ENCODE data around the gene IER2.
"Not testable (repeated sequence)": the region's sequence is repeated elsewhere in the genome, so short reads cannot be mapped to it uniquely, and the experiment has no call there.

Gene IER2

DNA sequence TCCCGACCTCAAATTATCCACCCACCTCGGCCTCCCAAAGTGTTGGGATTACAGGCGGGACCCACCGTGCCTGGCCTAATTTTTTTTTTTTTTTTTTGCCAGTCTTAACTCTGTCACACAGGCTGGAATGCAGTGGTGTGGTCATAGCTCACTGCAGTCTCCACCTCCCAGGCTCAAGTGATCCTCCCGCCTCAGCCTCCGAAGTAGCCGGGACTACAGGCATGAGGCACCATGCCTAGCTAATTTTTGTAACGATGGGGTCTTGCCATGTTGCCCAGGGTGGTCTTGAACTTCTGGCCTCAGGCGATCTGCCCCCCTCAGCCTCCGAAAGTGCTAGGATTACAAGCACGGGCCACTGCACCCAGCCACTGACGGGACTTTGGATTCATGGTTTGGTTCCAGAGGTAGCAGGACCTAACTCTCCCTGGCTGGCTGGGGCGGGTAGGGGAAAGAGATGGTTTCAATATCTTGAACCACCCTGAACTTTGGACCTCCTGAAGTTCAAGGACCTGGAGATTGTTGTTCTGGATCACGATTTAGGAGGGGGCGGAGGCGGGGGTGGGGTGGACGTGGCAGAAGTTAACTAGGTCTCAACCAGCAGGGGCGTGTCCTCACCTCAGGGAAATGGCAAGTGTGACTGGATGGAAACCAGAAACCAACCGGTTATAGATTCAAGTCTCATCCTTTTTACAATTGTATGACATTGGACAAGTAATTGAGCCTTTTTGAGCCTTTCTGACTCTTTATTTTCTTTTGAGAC is 40.8 kb downstream of the IER2 start:
- H3K9ac ChIP-seq = no peak overlapping the region
- TF ChIP-seq, protein P1, sequence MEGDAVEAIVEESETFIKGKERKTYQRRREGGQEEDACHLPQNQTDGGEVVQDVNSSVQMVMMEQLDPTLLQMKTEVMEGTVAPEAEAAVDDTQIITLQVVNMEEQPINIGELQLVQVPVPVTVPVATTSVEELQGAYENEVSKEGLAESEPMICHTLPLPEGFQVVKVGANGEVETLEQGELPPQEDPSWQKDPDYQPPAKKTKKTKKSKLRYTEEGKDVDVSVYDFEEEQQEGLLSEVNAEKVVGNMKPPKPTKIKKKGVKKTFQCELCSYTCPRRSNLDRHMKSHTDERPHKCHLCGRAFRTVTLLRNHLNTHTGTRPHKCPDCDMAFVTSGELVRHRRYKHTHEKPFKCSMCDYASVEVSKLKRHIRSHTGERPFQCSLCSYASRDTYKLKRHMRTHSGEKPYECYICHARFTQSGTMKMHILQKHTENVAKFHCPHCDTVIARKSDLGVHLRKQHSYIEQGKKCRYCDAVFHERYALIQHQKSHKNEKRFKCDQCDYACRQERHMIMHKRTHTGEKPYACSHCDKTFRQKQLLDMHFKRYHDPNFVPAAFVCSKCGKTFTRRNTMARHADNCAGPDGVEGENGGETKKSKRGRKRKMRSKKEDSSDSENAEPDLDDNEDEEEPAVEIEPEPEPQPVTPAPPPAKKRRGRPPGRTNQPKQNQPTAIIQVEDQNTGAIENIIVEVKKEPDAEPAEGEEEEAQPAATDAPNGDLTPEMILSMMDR (IDR thresholded peaks at IDR 0.05) = no peak
- H3K27ac ChIP-seq = no peak overlapping the region
- H3K79me2 ChIP-seq = no peaks in the 10 kb centered on the region
- H3K4me2 ChIP-seq (ENCODE audit: low read length) = no peak overlapping the region
- H3K27me3 ChIP-seq (ENCODE audit: control insufficient read depth, insufficient read depth, low read length) = no peaks in the 10 kb centered on the region
- H3K4me1 ChIP-seq = no peaks in the 10 kb centered on the region
- no peak overlapping the region for H3K4me3 ChIP-seq (ENCODE audit: low read depth, low read length)
- H3K9me3 ChIP-seq (ENCODE audit: control insufficient read depth, low read length) = no peaks in the 10 kb centered on the region
- H3K36me3 ChIP-seq (ENCODE audit: control insufficient read depth, insufficient read depth, low read length) = no peaks in the 10 kb centered on the region
- H2AFZ ChIP-seq = no peak overlapping the region

DNA sequence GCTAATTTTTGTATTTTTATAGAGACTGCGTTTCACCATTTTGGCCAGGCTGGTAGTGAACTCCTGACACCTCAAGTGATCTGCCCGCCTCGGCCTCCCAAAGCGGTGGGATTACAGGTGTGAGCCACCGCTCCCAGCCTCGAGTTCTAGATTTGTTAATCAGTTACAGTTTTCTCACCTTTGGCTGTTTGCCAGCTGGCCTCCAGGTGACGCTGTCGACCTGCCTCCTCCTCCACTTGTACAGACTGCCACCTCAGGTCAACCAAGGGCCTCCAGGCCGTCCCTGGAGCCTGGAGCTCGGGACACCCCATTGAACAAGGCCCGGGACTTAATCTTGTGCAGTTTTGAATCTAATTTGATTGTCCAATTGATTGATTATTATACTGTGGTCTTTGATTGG is 45.5 kb downstream of the IER2 start:
- H3K27me3 ChIP-seq (ENCODE audit: control insufficient read depth, insufficient read depth, low read length) = no peaks in the 10 kb centered on the region
- no peak overlapping the region for H3K9ac ChIP-seq
- H2AFZ ChIP-seq = peak overlapping the region; percentile 56
- H3K79me2 ChIP-seq = no peaks in the 10 kb centered on the region
- no peak overlapping the region for H3K4me2 ChIP-seq (ENCODE audit: low read length)
- no peaks in the 10 kb centered on the region for H3K9me3 ChIP-seq (ENCODE audit: control insufficient read depth, low read length)
- H3K36me3 ChIP-seq (ENCODE audit: control insufficient read depth, insufficient read depth, low read length) = no peaks in the 10 kb centered on the region
- H3K4me3 ChIP-seq (ENCODE audit: low read depth, low read length) = no peak overlapping the region
- H3K4me1 ChIP-seq = no peaks in the 10 kb centered on the region
- TF ChIP-seq, protein P1 (IDR thresholded peaks at IDR 0.05) = no peak
- H3K27ac ChIP-seq = no peak overlapping the region

DNA sequence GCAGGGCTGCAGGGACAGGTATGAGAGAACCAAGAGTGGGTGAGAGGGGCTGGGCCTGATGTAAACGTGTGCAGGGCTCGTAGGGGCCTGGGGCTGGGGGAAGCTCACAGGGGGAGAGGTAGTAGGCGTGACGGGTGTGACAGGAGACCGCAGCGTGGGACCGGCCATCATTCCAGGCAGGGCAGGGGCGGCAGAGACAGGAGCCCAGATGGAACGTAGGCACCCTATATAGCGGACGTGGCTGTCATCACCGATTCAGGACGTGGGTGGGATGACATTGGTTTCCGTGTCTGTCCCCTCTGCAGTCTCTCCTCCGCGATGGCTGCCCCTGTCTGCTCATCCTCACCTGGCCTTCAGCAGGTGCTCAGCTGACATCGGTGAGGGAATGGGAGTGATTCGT is 48.4 kb downstream of the IER2 start:
- Histone ChIP-seq H3K9me3 (ENCODE audit: control insufficient read depth, low read length) (no peaks in the 10 kb centered on the region), H3K4me1 (no peaks in the 10 kb centered on the region), H3K27me3 (ENCODE audit: control insufficient read depth, insufficient read depth, low read length) (no peaks in the 10 kb centered on the region), H3K4me2 (ENCODE audit: low read length) (no peak overlapping the region), H3K9ac (no peak overlapping the region), H3K4me3 (ENCODE audit: low read depth, low read length) (no peak overlapping the region), H3K36me3 (ENCODE audit: control insufficient read depth, insufficient read depth, low read length) (no peaks in the 10 kb centered on the region), H2AFZ (no peak overlapping the region), H3K27ac (no peak overlapping the region), H3K79me2 (no peaks in the 10 kb centered on the region)
- TF ChIP-seq, protein P1 (IDR thresholded peaks at IDR 0.05) = no peak

DNA sequence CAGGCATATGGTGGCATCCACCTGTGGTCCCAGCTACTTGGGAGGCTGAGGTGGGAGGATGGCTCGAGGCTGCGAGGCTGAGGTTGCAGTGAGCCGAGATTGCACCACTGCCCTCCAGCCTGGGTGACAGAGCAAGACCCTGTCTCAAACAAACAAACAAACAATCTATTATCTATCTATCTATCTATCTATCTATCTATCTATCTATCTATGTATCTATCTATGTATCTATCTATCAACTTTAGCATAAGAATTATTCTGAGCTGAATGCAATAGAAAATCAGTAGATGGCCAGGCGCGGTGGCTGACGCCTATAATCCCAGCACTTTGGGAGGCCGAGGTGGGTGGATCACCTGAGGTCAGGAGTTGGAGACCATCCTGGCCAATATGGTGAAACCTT is 51.9 kb downstream of the IER2 start:
- H3K79me2 ChIP-seq; H3K27me3 ChIP-seq (ENCODE audit: control insufficient read depth, insufficient read depth, low read length); H3K27ac ChIP-seq; H3K9ac ChIP-seq; H3K36me3 ChIP-seq (ENCODE audit: control insufficient read depth, insufficient read depth, low read length); H3K4me1 ChIP-seq; H3K4me2 ChIP-seq (ENCODE audit: low read length); H2AFZ ChIP-seq; H3K4me3 ChIP-seq (ENCODE audit: low read depth, low read length); H3K9me3 ChIP-seq (ENCODE audit: control insufficient read depth, low read length): not testable (repeated sequence)

Measured in parathyroid adenoma (tissue), 2 donors.